Ovary (tissue), 3 donors: ENCODE results near the gene ANKZF1.

Source experiments
- CTCF ChIP-seq, 3 donors: fragments of 450-650 bp in 2 of 3; fragments of 200-600 bp in 1 of 3; IDR thresholded peaks; one replicate each; pipeline versions ENCODE4 v1.5.1 to v1.8.0; 2016 to 2022; ENCODE audit warnings: antibody characterized with exemption in 3 of 3, mild to moderate bottlenecking in 1 of 3
- EP300 ChIP-seq: sonication (generic); formaldehyde crosslinking; IDR thresholded peaks from one replicate; pipeline ENCODE4 v1.6.1; 2017; ENCODE audit warnings: antibody characterized with exemption
- donor health status: DM: no; HTN: no; CAD: no.

GRCh38 chr2:219270055-219270372, 40.4 kb downstream of the ANKZF1 start:
- TF ChIP-seq CTCF (IDR thresholded peaks at IDR 0.05) (no peak), EP300 (no peak)
